Measurements from ENCODE around the gene METTL18. TPM values are rescaled to one million over a fixed set of nuclear protein-coding genes. Genes with fewer than 3 reads are reported as not detected.

Gene METTL18
- polyA plus RNA-seq, 1 of the 3 experiments (the other 2 are of a cell fraction), result 1.7 TPM

DNA sequence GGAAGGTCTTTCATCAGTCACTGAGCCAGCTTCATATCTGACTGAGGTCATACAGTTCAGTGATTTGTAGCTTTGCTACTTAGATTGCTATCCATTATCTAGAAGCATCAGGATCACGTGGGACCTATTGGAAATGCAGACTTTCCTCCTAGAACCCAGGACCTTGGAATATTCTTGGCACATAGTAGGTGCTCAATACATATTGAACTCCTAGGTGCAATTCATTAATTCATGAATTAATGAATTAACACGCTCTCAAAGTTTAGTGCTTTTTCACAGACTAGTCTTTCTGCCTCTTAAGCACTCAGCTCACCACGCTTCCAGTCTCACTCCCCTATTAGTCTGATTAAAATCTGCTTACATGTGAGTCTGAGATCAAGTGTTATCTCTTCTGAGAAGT lies 12.1 kb downstream of the METTL18 start:
- no peaks in the 10 kb centered on the region for H4K20me1 ChIP-seq (ENCODE audit: insufficient read depth)
- no peak for DNase-seq
- H3K27me3 ChIP-seq (ENCODE audit: insufficient read depth), result no peaks in the 10 kb centered on the region
- no peaks in the 10 kb centered on the region for H3K9me2 ChIP-seq
- TF ChIP-seq CHD2 (IDR thresholded peaks at IDR 0.05; ENCODE audit: low read length, partially characterized antibody) (no peak), FOXJ3 (CRISPR knock-in tag; IDR thresholded peaks at IDR 0.05) (no peak)
- TF ChIP-seq, protein P1, sequence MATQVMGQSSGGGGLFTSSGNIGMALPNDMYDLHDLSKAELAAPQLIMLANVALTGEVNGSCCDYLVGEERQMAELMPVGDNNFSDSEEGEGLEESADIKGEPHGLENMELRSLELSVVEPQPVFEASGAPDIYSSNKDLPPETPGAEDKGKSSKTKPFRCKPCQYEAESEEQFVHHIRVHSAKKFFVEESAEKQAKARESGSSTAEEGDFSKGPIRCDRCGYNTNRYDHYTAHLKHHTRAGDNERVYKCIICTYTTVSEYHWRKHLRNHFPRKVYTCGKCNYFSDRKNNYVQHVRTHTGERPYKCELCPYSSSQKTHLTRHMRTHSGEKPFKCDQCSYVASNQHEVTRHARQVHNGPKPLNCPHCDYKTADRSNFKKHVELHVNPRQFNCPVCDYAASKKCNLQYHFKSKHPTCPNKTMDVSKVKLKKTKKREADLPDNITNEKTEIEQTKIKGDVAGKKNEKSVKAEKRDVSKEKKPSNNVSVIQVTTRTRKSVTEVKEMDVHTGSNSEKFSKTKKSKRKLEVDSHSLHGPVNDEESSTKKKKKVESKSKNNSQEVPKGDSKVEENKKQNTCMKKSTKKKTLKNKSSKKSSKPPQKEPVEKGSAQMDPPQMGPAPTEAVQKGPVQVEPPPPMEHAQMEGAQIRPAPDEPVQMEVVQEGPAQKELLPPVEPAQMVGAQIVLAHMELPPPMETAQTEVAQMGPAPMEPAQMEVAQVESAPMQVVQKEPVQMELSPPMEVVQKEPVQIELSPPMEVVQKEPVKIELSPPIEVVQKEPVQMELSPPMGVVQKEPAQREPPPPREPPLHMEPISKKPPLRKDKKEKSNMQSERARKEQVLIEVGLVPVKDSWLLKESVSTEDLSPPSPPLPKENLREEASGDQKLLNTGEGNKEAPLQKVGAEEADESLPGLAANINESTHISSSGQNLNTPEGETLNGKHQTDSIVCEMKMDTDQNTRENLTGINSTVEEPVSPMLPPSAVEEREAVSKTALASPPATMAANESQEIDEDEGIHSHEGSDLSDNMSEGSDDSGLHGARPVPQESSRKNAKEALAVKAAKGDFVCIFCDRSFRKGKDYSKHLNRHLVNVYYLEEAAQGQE (IDR thresholded peaks at IDR 0.05; ENCODE audit: low read depth, low read length), result no peak
- TF ChIP-seq, protein P2, sequence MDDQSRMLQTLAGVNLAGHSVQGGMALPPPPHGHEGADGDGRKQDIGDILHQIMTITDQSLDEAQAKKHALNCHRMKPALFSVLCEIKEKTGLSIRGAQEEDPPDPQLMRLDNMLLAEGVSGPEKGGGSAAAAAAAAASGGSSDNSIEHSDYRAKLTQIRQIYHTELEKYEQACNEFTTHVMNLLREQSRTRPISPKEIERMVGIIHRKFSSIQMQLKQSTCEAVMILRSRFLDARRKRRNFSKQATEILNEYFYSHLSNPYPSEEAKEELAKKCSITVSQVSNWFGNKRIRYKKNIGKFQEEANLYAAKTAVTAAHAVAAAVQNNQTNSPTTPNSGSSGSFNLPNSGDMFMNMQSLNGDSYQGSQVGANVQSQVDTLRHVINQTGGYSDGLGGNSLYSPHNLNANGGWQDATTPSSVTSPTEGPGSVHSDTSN (IDR thresholded peaks at IDR 0.05), result no peak
- H2AFZ ChIP-seq (ENCODE audit: low read depth), result no peak overlapping the region
- no peak overlapping the region for H3K9ac ChIP-seq
- WGBS (ENCODE audit: low lambda C conversion rate), result 48% methylated on average over 3 of the region's 3 CpGs
- ChIA-PET POLR2A (no interaction called here), CTCF (interaction anchor here (0.5 kb wide), 1 partner anchor 111 kb away, joined by 3 read pairs; no protein-coding TSS in a partner anchor)
- no peaks in the 10 kb centered on the region for H3K79me2 ChIP-seq (ENCODE audit: insufficient read depth)
- peaks cover 4 to 22% of the 10 kb centered on the region in 2 experiments for H3K4me1 ChIP-seq (ENCODE audit: control insufficient read depth in 1 of 2, insufficient read depth in 2 of 2, low read depth in 1 of 2, low read length in 1 of 2)
- 0 out of 2 replicates have a peak, but pooled peaks cover 4% of the 10 kb centered on the region for H3K9me3 ChIP-seq
- H3F3A ChIP-seq (replicated peaks; ENCODE audit: insufficient read depth), result peaks cover 35% of the 10 kb centered on the region
- H3K27ac ChIP-seq (ENCODE audit: low read depth in 2 of 2, low read length in 1 of 2), result no peak overlapping the region
- no peaks in the 10 kb centered on the region for H3K36me3 ChIP-seq (replicated peaks in 1 of 2; ENCODE audit: control insufficient read depth in 1 of 2, insufficient read depth in 2 of 2, low read length in 1 of 2)
- no peak overlapping the region for H3K4me3 ChIP-seq (ENCODE audit: low read depth in 2 of 2, low read length in 1 of 2)
- H3K4me2 ChIP-seq, result no peak overlapping the region

DNA sequence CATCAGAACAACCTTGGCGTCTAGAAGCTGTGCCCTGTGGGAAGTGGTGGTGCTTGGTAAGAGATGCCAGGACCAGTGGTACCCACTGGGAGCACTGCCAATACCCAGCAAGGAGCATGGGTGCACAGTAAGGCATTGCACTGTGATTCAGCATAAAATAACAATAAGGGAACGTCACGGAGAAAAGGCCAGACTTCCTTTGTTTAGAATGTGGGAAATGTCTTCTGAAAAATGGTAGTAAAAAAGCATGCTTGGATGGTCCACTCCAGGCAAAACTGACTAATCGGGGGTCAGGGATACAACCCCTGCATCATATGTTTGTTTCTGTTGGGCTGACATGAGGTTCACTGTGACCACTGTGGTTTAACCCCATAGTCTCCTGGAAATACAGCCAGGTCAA lies 14.7 kb downstream of the METTL18 start:
- Histone ChIP-seq H3K36me3 (replicated peaks in 1 of 2; ENCODE audit: control insufficient read depth in 1 of 2, insufficient read depth in 2 of 2, low read length in 1 of 2) (no peaks in the 10 kb centered on the region), H3K27ac (ENCODE audit: low read depth in 2 of 2, low read length in 1 of 2) (peak overlapping the region; percentile 72 to 83; a peak in 3 of 4 replicates), H3K9me2 (no peaks in the 10 kb centered on the region), H3K4me1 (ENCODE audit: control insufficient read depth in 1 of 2, insufficient read depth in 2 of 2, low read depth in 1 of 2, low read length in 1 of 2) (peaks cover 4 to 22% of the 10 kb centered on the region in 2 experiments), H3K9ac (peak overlapping the region; percentile 31; the same call in 1 of the 2 replicates), H3K4me3 (ENCODE audit: low read depth in 2 of 2, low read length in 1 of 2) (no peak overlapping the region), H3F3A (replicated peaks; ENCODE audit: insufficient read depth) (peaks cover 35% of the 10 kb centered on the region), H3K27me3 (ENCODE audit: insufficient read depth) (no peaks in the 10 kb centered on the region), H3K79me2 (ENCODE audit: insufficient read depth) (no peaks in the 10 kb centered on the region), H4K20me1 (ENCODE audit: insufficient read depth) (no peaks in the 10 kb centered on the region), H3K4me2 (peak overlapping the region; percentile 41), H3K9me3 (no peaks in the 10 kb centered on the region), H2AFZ (ENCODE audit: low read depth) (peak overlapping the region; percentile 31; the same call in 1 of the 2 replicates)
- no peak for DNase-seq
- 17% methylated on average over 4 of the region's 4 CpGs for WGBS (ENCODE audit: low lambda C conversion rate)
- TF ChIP-seq, protein P3, sequence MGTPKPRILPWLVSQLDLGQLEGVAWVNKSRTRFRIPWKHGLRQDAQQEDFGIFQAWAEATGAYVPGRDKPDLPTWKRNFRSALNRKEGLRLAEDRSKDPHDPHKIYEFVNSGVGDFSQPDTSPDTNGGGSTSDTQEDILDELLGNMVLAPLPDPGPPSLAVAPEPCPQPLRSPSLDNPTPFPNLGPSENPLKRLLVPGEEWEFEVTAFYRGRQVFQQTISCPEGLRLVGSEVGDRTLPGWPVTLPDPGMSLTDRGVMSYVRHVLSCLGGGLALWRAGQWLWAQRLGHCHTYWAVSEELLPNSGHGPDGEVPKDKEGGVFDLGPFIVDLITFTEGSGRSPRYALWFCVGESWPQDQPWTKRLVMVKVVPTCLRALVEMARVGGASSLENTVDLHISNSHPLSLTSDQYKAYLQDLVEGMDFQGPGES (IDR thresholded peaks at IDR 0.05; ENCODE audit: low read depth, low read length), result no peak
- TF ChIP-seq NRF1 (IDR thresholded peaks at IDR 0.05; ENCODE audit: low read depth, low read length), result no peak
- peak; percentile 26; the same call in 1 of the 2 replicates for TF ChIP-seq POLR2AphosphoS5 (IDR thresholded peaks at IDR 0.05; ENCODE audit: low read depth, low read length)
- peak; percentile 54; the same call in 1 of the 2 replicates for TF ChIP-seq RXRA (IDR thresholded peaks at IDR 0.05; ENCODE audit: borderline replicate concordance, low read depth)
- TF ChIP-seq NFIC (IDR thresholded peaks at IDR 0.05; ENCODE audit: borderline replicate concordance), result peak; percentile 60
- peak; percentile 58; the same call in 1 of the 2 replicates for TF ChIP-seq TCF12 (IDR thresholded peaks at IDR 0.05)
- no peak for TF ChIP-seq TEAD4 (IDR thresholded peaks at IDR 0.05; ENCODE audit: borderline replicate concordance, insufficient read depth)
- TF ChIP-seq, protein P4, sequence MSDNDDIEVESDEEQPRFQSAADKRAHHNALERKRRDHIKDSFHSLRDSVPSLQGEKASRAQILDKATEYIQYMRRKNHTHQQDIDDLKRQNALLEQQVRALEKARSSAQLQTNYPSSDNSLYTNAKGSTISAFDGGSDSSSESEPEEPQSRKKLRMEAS (IDR thresholded peaks at IDR 0.05; ENCODE audit: low read depth), result peak; percentile 52; the same call in 1 of the 2 replicates
- ChIA-PET CTCF (no interaction called here), POLR2A (no interaction called here)

Measured in SK-N-SH (cell line).